Kidney (tissue), 14 donors: Measurements from ENCODE around the gene ANKRD65. TPM values are rescaled to one million over a fixed set of nuclear protein-coding genes. Genes with fewer than 3 reads are reported as not detected.
"Not testable (repeated sequence)": the region's sequence is repeated elsewhere in the genome, so short reads cannot be mapped to it uniquely, and the experiment has no call there.

Source experiments
- DNase-seq, 5 donors: peaks; one replicate each; pipeline ENCODE4 v3.0.0-alpha.2; 2013 to 2020
- FAIRE-seq: peaks from 2 replicates; lab custom pipeline; 2012; peaks lifted over from hg19 to GRCh38; lab: Jason Lieb, UNC
- H3K27ac ChIP-seq, 2 donors: one replicate each; pipeline ENCODE4 v1.7.0; 2013; ENCODE audit warnings: low read depth in 2 of 2, low read length in 2 of 2, inconsistent platforms in 1 of 2
- H3K27me3 ChIP-seq: one replicate; pipeline ENCODE4 v1.7.1; 2013; ENCODE audit warnings: low read length, inconsistent platforms; ENCODE audit not compliant: control insufficient read depth, insufficient read depth
- H3K36me3 ChIP-seq, 3 donors: one replicate each; pipeline versions ENCODE4 v1.7.0 to v1.7.1; 2013; ENCODE audit warnings: low read length in 3 of 3, control low read depth in 1 of 3, inconsistent platforms in 1 of 3; ENCODE audit not compliant: insufficient read depth in 3 of 3, control insufficient read depth in 2 of 3
- H3K4me1 ChIP-seq, 3 donors: one replicate each; pipeline versions ENCODE4 v1.7.0 to v1.7.1; 2013; ENCODE audit warnings: low read length in 3 of 3, inconsistent platforms in 1 of 3, low read depth in 1 of 3; ENCODE audit not compliant: control insufficient read depth in 2 of 3, insufficient read depth in 2 of 3
- H3K4me3 ChIP-seq, 3 donors: one replicate each; pipeline versions ENCODE4 v1.7.0 to v1.8.1; 2013; ENCODE audit warnings: low read length in 3 of 3, control low read depth in 1 of 3, inconsistent platforms in 1 of 3
- H3K9ac ChIP-seq, 3 donors: one replicate each; pipeline versions ENCODE4 v1.7.0 to v1.7.1; 2013; ENCODE audit warnings: low read length in 3 of 3, control low read depth in 1 of 3, inconsistent platforms in 1 of 3
- H3K9me3 ChIP-seq, 3 donors: one replicate each; pipeline versions ENCODE4 v1.7.0 to v1.7.1; 2013; ENCODE audit warnings: low read length in 3 of 3, control low read depth in 1 of 3, inconsistent platforms in 1 of 3; ENCODE audit not compliant: control insufficient read depth in 2 of 3, insufficient read depth in 1 of 3
- CTCF ChIP-seq: IDR thresholded peaks from 3 replicates; pipeline ENCODE4 v1.5.1; 2012; ENCODE audit warnings: mild to moderate bottlenecking, moderate library complexity, borderline replicate concordance; ENCODE audit not compliant: insufficient read depth; ENCODE audit errors: extremely low read depth
- intact Hi-C: fragments of 100-400 bp; cut with DNase I; formaldehyde crosslinking; loops from one replicate; pipeline ENCODE4 v1.11.1; 2022
- polyA plus RNA-seq: library from polyadenylated mRNA; stranded (reverse); fragments of 350-450 nt; fragmentation: Illumina TruSeq; extraction: RNeasy Lipid Tissue Mini Kit (QIAGEN cat#74804); gene quantifications from one replicate; pipeline ENCODE4 v1.2.3, GENCODE V29; 2014; ENCODE audit warnings: low read depth, low replicate concordance; ENCODE audit not compliant: insufficient read depth
- total RNA-seq: library from RNA; stranded (reverse); fragmentation: NEBNext Ultra II Directional; extraction: Animal tissue kit (Norgen Biotek cat#: 25700); gene quantifications from one replicate; pipeline ENCODE4 v1.2.1, GENCODE V29; 2021
- donor health status: control.
- donor health status: control.
- donor health status: control.
- donor health status: control.
- donor health status: control.
- donor health status: DM: yes; HTN: yes; CAD: no.
- donor health status: Normal renal cell carcinoma (clear cell type).

The ANKRD65 gene
- total and polyA plus RNA-seq, 2 donors from 2014 or later, result 5.2 to 7.1 TPM

GRCh38 chr1:1371746-1372711 lies 49.0 kb downstream of the ANKRD65 start:
- intact Hi-C loops, result no loop called here
- Histone ChIP-seq H3K9me3 (no peaks in the 10 kb centered on the region), H3K36me3 (no peaks in the 10 kb centered on the region), H3K27ac (no peak overlapping the region), H3K4me1 (peaks cover 0 to 19% (median 0%) of the 10 kb centered on the region in 3 donors), H3K4me3 (no peak overlapping the region), H3K9ac (no peak overlapping the region), H3K27me3 (no peaks in the 10 kb centered on the region)
- peak; percentile 66 to 87 (median 78) for DNase-seq
- FAIRE-seq, result no peak
- peak; percentile 74 for TF ChIP-seq CTCF

- no peak for TF ChIP-seq CTCF
- Histone ChIP-seq H3K9me3 (no peaks in the 10 kb centered on the region), H3K9ac (no peak overlapping the region), H3K36me3 (no peaks in the 10 kb centered on the region), H3K27ac (no peak overlapping the region), H3K4me1 (peaks cover 0 to 19% (median 0%) of the 10 kb centered on the region in 3 donors), H3K27me3 (no peaks in the 10 kb centered on the region), H3K4me3 (no peak overlapping the region)
- intact Hi-C loops, result no loop called here
- peak in 2 of 5 donors; percentile 61 to 75 for DNase-seq
- no peak for FAIRE-seq
Measured at GRCh38 chr1:1371364-1371745, 49.7 kb downstream of the ANKRD65 start.

DNA sequence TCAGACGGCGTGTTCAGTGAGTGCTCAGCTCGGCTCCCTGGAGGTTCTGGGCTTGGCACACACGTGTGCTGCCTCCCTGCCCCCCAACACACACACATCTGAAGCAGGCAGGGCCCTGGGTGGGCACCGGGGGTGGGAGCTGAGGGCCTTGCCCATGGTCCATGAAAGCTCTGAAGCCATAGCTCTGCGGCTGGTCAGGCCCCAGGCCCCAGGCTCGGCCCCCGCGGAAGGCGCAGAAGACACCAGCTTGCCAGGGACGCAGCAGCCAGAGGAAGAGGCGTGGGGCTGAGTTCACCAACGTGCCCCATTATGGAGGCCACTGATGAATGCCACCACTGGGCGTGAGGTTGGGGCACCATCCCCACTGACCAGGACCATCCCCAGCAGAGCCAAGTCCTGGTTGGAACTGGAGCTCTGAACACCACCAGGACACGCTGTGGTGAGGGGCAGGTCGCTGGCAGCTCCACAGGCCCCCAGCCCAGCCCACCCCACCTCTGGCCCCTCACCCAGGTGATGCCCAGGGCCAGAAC lies 50.2 kb downstream of the ANKRD65 start:
- H3K27me3 ChIP-seq, result no peaks in the 10 kb centered on the region
- FAIRE-seq, result no peak
- intact Hi-C loops, result no loop called here
- H3K9ac ChIP-seq, result no peak overlapping the region
- H3K4me3 ChIP-seq, result no peak overlapping the region
- DNase-seq, result peak in 2 of 5 donors; percentile 49 to 69
- TF ChIP-seq CTCF, result no peak
- H3K27ac ChIP-seq, result no peak overlapping the region
- H3K36me3 ChIP-seq, result no peaks in the 10 kb centered on the region
- H3K9me3 ChIP-seq, result peaks cover 0 to 2% (median 0%) of the 10 kb centered on the region in 3 donors
- peaks cover 0 to 19% (median 0%) of the 10 kb centered on the region in 3 donors for H3K4me1 ChIP-seq

DNA sequence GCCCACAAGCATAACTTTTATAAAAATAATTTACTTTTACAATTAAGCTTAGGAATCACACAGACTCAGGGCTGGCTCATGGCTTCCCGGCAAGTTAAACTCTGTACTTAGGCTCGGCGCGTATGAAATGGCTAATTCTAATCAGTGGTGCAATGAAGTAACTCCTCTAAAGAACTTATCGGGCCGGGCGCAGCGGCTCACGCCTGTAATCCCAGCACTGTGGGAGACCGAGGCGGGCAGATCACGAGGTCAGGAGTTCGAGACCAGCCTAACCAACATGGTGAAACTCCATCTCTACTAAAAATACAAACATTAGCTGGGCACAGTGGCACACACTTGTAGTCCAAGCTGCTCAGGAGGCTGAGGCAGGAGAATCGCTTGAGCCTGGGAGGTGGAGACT lies 51.0 kb downstream of the ANKRD65 start:
- H3K4me3 ChIP-seq, H3K27ac ChIP-seq, intact Hi-C loops, H3K9ac ChIP-seq, H3K9me3 ChIP-seq, FAIRE-seq, H3K36me3 ChIP-seq, H3K27me3 ChIP-seq: not testable (repeated sequence)
- peak in 1 of 5 donors; percentile 43 for DNase-seq
- peaks cover 0 to 19% (median 0%) of the 10 kb centered on the region in 3 donors for H3K4me1 ChIP-seq
